ENCODE data around the gene KPRP. TPM values are rescaled to one million over a fixed set of nuclear protein-coding genes. Genes with fewer than 3 reads are reported as not detected.

KPRP gene
- total RNA-seq = not detected
- long read RNA-seq = 0 reads

GRCh38 chr1:152757747-152758146 is at the start of gene KPRP:
TSS of gene KPRP (plus strand) at chr1:152758025. CDS start at chr1:152759589, 1,564 bp downstream.
- intact Hi-C loops (cut with DNase I) = no loop called here

DNA sequence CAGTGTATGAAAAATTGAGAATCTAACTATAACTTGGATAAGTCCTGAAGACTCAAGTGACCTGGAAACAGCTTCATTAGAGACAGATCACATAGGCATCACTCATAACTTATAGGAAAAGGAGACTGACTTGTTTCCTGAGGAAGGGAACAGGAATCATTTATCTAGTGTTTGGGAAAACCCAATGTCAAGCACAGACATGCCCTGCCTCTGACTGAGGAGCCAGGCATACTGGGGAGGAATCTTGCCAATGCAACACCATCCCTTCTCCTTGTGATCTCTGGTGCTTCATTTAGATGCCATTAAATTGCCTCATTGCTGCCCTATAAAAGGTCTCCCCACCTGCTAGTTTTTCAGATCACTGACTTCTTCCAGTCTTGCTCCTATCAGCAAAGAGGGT is 39.6 kb upstream of the KPRP start:
- intact Hi-C loops (cut with DNase I) = no loop called here
- DNase-seq (ENCODE audit: low spot score) = no peak

More at GRCh38 chr1:152757747-152758146, at the start of gene KPRP:
- DNase-seq (ENCODE audit: low spot score) = no peak

GRCh38 chr1:152725261-152725660 is 32.6 kb upstream of the KPRP start:
- intact Hi-C loops (cut with DNase I) = no loop called here
- DNase-seq (ENCODE audit: low spot score) = no peak

DNA sequence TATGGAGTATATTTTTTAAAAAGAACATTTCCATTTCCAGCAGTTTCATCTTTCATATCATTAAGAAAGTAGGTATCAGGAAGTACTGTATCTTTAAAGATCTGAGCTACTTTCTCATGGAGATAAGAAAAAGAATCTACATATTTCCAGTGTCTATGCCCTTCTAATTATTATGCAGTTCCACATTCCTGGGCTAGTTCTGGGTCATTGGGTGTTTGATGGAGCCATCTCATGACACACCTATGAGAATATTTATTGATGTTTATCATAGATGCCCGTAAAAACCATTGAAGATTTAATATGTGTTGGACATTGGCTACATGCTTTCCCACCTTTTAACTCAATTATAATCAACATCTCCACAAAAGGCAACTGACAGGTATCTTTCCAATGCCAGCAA is 28.8 kb upstream of the KPRP start:
- no peak for DNase-seq (ENCODE audit: low spot score)
- intact Hi-C loops (cut with DNase I) = no loop called here

GRCh38 chr1:152735648-152736047 is 22.2 kb upstream of the KPRP start:
- no peak for DNase-seq (ENCODE audit: low spot score)
- intact Hi-C loops (cut with DNase I) = no loop called here

DNA sequence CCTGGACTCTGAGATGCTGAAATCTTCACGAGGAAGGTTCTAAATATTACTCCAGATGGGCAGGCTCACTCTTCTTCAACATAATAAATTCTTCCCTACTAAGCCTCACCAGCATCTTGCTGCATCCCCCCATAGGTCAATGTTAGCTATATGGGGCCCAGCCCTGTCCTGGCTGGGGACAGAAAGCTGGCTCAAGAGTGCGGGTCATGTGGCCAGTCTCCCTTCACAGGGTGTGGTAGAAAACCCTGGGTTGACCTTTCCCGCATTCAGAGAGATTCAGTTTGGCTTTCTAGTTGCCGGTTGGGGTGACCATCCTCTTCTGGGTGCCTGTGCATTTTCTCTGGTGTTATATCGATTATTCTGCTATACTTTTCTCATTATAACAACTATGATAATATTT is 19.8 kb upstream of the KPRP start:
- intact Hi-C loops (cut with DNase I) = no loop called here

DNA sequence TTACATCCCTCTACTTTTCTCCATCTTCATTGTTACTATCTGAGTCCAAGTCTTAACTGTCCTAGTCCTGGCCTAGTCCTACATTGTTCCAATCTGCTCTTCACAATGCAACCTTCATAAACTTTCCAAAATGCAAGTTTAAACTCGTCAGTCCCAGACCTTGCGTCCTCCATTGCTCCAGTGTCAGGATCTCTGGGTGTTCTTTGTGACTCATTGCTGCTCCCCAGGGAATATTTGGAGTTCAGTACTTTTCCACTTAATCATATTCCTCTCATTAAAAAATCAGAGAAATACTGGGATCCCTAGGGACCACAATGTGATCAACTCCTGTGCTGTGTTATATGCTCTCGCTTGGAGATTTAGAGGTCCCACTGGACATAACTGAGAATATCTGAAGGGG is 18.0 kb upstream of the KPRP start:
- DNase-seq (ENCODE audit: low spot score) = no peak

More for the DNA sequence above, 19.8 kb upstream of the KPRP start:
- no peak for DNase-seq (ENCODE audit: low spot score)

GRCh38 chr1:152741656-152742055 is 16.2 kb upstream of the KPRP start:
- no peak for DNase-seq (ENCODE audit: low spot score)
- intact Hi-C loops (cut with DNase I) = no loop called here

More for the DNA sequence above, 18.0 kb upstream of the KPRP start:
- intact Hi-C loops (cut with DNase I) = no loop called here

DNA sequence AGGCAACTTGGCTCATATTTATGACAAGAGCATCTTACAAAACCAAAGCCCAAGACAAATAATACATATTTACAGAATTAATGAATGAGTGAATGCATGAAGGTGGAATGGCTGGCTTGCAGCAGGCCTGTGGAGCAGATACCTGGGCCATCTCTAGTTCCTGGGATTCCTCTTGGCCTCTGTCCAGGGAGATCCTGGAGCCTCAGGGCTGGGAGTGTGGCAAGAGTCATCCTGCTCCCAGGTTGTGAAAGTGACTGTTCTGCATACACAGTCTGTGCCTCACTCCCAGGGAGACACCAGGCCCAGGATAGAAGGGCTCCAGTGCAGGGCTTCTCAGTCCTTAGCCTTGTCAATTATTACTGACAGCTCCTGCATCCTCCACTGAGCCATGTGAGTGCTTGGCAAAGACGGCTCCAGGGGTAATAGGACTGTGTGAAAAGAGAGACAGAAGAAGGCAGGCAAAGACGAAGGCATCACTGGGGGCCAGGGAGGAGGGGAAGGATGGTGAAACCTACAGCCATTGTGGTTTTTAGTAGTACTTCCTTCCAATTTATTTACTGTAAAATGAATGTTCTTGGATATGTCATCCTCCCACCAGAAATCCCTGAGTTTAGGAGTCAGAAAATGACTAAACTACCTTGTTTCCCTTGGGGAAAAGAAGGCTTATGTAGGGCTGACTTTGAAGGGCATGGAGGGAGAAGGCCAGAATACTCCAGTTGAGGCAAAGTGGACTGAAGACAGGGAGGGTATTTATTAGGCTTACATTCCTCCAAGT is 14.3 kb upstream of the KPRP start:
- intact Hi-C loops (cut with DNase I) = no loop called here
- DNase-seq (ENCODE audit: low spot score) = no peak

- intact Hi-C loops (cut with DNase I) = no loop called here
- no peak for DNase-seq (ENCODE audit: low spot score)
Observed at GRCh38 chr1:152745289-152745704, 12.5 kb upstream of the KPRP start.

GRCh38 chr1:152745765-152746444 is 11.9 kb upstream of the KPRP start:
- intact Hi-C loops (cut with DNase I) = no loop called here
- no peak for DNase-seq (ENCODE audit: low spot score)

GRCh38 chr1:152747831-152748230 is 10.0 kb upstream of the KPRP start:
- no peak for DNase-seq (ENCODE audit: low spot score)
- intact Hi-C loops (cut with DNase I) = no loop called here

DNA sequence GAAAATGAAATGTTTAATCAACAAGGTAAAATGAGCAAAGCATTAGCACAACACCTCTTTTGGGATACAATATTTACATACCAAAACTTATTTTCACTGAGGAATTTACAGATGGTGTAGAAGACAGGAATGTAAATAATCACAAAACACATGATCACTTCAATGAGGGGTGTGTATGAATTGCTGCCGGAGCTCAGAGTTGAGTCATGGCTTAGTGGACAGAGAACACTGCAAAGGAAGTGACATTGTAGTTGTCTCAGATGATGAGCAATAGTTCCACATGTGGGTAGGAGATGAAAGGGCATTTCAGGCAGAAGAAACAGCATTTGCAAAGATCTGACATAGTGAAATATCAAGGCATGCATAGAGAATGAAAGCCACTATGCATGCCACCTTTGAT is 5.6 kb upstream of the KPRP start:
- DNase-seq (ENCODE audit: low spot score) = no peak
- intact Hi-C loops (cut with DNase I) = no loop called here

GRCh38 chr1:152753586-152753985 is 4.2 kb upstream of the KPRP start:
- no peak for DNase-seq (ENCODE audit: low spot score)
- intact Hi-C loops (cut with DNase I) = no loop called here

GRCh38 chr1:152756872-152757271 is 953 bp upstream of the KPRP start:
- intact Hi-C loops (cut with DNase I) = no loop called here
- no peak for DNase-seq (ENCODE audit: low spot score)

- no peak for DNase-seq (ENCODE audit: low spot score)
- intact Hi-C loops (cut with DNase I) = no loop called here
Observed at GRCh38 chr1:152758636-152759035, 811 bp downstream of the KPRP start.

DNA sequence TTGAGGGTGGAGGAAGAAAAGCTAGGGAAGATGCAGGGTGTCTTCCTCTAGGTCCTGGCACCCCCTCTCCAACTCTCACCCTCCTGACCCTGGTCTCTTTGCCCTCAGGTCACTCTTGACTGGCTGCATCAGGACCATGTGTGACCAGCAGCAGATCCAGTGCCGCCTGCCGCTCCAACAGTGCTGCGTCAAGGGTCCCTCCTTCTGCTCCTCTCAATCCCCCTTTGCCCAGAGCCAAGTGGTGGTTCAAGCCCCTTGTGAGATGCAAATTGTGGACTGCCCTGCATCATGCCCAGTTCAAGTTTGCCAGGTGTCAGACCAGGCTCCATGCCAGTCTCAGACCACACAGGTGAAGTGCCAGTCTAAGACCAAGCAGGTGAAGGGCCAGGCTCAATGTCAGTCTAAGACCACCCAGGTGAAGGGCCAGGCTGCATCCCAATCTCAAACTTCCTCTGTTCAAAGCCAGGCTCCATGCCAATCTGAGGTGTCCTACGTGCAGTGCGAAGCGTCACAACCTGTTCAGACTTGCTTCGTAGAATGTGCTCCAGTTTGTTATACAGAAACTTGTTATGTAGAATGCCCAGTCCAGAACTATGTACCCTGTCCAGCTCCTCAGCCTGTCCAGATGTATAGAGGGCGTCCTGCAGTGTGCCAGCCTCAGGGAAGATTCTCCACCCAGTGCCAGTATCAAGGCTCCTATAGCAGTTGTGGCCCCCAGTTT is 1.8 kb downstream of the KPRP start:
- no peak for DNase-seq (ENCODE audit: low spot score)
- intact Hi-C loops (cut with DNase I) = no loop called here

DNA sequence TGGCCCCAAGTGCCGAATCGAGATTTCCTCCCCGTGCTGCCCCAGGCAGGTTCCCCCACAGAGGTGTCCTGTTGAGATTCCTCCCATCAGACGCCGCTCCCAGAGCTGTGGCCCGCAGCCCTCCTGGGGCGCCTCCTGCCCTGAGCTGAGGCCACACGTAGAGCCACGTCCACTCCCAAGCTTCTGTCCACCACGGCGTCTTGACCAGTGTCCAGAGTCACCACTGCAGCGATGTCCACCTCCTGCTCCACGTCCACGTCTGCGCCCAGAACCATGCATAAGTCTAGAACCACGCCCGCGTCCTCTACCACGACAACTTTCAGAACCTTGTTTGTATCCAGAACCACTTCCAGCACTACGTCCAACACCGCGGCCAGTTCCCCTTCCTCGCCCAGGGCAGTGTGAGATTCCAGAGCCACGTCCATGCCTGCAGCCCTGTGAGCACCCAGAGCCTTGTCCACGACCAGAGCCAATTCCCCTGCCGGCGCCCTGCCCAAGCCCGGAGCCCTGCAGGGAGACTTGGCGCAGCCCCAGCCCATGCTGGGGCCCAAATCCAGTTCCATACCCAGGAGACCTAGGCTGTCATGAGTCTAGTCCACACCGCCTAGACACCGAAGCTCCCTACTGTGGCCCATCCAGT is 2.8 kb downstream of the KPRP start:
- no peak for DNase-seq (ENCODE audit: low spot score)
- intact Hi-C loops (cut with DNase I) = no loop called here

DNA sequence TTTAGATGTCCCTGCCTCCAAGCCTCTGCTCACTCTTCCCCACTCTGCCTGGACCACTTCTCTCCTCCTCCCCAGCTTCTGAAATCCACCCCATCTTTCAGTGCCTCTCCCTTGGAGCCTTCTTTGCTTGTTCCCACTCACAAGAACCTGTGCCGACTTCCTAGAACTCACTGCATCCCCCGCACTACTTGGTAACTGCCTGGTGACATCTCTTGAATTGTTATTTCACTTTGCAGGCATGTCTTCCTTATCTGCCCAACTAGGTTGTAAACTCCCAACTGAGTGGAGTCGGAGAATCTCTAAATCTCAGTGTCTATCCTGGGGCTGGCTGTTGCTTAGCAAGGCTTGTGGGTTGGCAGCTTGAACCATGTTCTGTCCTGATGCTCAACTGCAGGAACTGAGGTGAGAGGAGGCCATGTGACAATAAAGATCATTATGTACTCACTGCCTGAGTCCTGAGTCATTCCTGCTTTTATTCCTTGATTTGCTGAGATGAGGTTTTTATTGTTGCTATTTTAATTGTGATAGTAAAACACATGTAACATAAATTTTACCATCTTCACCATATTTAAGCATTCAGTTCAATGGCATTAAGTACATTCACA is 3.9 kb downstream of the KPRP start:
- intact Hi-C loops (cut with DNase I) = no loop called here
- no peak for DNase-seq (ENCODE audit: low spot score)

Data from cardiac septum (tissue), 1 donor.